Stimulated activated CD4-positive, alpha-beta T cell treated with anti-CD3 and anti-CD28 coated beads, TNF-alpha, amount 100 ng/mL, for 24 hours (primary cell): ENCODE results near the gene TM4SF4.

ENCODE experiments used
- DNase-seq, 3 experiments: peaks; one replicate each; pipeline ENCODE4 v3.0.0-alpha.2; 2020; ENCODE audit warnings: low read depth in 3 of 3

The TM4SF4 gene

GRCh38 chr3:149481491-149481890, 7.0 kb downstream of the TM4SF4 start:
- no peak for DNase-seq

GRCh38 chr3:149486726-149487125, 12.2 kb downstream of the TM4SF4 start:
- no peak for DNase-seq

DNA sequence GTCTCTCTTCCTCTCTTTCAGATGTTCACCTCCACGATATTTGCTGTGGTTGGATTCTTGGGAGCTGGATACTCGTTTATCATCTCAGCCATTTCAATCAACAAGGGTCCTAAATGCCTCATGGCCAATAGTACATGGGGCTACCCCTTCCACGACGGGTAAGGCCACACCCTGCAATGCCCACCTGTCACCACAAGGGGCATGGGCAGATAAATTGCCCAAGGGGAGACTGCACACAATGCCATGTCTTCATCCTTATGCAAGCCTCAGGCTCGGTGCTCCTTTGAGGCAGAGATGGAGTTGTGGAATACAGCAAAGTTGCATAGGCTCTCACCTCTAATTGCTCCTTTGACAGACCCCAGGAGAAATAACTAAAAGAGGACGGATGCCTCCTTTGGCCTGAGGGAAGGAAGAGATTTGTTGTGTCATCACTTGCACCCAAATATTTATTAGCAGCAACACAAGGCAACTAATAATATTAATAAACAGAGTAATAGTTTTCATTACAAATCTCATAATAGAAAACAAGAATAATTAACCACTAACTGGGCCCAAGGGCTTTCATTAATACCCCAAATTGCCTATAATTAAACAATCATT, 13.2 kb downstream of the TM4SF4 start:
- peak in 1 of 3 experiments; percentile 33 for DNase-seq

GRCh38 chr3:149489060-149489690, 14.7 kb downstream of the TM4SF4 start:
- no peak for DNase-seq

DNA sequence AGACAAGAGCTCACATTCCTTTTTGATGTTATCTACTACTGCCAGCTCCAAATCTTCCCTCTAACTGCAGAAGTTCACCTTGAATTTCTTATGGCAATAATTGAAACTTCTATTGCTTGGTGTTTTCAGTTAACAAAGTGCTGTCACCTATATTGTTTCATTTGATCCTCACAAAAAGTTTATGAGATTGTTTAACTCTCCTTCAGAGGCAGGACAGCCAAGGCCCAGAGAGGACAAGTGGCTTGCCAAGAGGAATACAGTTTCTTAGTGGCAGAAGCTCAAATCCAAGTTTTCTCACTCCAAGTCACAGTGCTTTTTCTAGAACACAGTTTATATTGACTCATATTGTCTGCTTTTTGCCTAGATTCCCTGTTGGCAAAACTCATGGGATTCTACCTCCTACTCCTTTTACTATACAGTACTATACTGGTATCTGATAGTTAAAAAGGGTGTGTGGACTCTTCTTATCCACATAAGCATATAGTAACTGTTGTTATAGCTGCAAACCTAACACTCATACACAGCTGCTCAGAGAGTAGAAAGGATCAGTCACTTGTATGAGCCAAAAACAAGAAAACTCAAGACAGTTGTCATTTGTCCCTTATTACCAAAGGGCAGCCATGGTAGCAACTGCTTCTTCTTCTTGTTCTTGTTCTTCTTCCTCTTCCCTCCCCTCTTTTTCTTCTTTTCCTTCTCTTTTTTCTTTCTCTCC, 15.9 kb downstream of the TM4SF4 start:
- no peak for DNase-seq

DNA sequence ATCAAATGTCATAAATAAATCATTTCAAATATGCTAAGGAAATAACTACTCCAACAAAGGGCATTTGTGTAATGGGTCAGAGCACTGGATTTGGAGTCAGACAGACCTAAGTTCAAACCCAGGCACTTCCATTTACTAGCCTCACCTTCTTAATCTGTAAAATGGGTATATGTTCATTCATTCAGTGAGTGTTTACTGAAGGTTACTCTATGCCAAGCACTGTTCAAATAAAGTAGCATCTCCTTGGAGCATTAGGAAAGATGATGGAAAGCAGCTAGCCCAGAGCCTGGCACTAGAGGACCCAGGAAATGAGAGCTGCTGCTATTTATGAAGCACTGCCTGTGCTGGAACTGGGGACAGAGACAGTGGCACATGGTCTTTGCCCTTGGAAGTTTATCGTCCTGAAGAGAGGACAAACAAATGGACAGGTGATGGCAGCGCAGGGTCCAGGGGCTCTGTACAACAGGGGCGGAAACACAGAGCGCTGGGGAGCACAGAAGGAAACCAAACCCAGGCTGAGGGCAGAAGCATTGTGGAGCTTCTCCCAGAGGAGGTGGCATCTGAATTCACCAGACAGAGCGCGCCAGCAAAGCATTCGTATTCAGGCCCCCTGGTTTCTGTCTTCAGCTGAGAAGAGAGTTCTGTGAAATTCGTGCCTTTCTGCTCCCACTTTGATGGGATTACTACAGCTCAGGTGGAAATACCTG, 19.0 kb downstream of the TM4SF4 start:
- DNase-seq: no peak

DNA sequence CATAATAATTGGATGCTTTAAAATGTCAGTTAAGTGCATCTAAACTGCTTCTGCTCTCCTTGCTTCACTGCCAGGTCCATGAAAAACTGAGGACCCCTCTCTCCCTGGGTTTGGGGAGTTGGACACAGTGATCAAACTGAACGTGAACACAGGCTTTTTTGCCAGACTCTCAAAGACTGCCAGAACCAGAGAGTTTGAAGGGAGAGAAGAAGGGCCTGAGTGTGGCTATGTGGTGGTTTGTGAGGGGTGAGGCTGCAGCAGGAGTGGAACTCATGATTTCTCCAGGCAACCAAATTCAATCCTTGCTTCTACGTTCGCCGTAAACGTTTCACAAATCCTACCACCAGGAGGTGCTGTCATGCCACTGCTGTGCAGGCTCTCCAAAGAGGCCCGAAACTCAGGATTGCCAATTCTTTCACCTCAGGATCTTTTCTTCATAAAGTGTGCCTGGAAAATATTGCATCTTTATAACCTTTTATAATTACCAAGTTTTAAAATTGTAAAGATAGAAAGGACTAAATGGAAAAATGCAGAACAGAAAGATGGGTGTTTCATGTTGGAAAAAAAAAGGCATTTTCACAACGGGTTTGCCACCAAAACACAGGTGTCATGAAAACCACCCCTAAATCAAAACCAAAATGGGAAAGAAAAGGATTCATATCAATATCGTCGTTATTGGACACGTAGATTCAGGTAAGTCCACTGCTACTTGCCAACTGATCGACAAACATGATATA, 19.7 kb downstream of the TM4SF4 start:
- DNase-seq: peak in 1 of 3 experiments; percentile 39

GRCh38 chr3:149494759-149495580, 20.5 kb downstream of the TM4SF4 start:
- no peak for DNase-seq

DNA sequence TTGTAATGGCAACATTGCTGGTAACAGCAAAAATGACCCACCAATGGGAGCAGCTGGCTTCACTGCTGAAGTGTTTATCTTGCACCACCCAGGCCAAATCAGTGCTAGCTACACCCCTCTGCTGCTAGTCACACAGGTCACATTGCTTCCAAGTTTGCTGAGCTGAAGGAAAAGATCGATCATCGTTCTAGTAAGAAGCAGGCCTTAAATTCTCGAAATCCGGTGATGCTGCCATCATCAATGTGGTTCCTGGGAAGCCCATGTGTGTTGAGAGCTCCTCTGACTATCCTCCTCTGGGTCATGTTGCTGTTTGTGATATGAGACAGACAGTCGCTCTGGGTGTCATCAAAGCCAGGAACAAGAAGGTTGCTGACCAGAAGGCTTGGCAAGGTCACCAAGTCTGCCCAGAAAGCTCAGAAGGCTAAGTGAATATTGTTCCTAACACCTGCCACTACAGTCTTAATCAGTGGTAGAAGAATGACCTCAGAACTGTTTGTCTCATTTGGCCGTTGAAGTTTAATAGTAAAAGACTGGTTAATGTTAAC, 21.2 kb downstream of the TM4SF4 start:
- no peak for DNase-seq

- DNase-seq: no peak
These were observed 22.4 kb downstream of the TM4SF4 start for GRCh38 chr3:149496891-149497290.

GRCh38 chr3:149497966-149498670, 23.6 kb downstream of the TM4SF4 start:
- no peak for DNase-seq

GRCh38 chr3:149501524-149501923, 27.0 kb downstream of the TM4SF4 start:
- no peak for DNase-seq

GRCh38 chr3:149502438-149502837, 27.9 kb downstream of the TM4SF4 start:
- no peak for DNase-seq

GRCh38 chr3:149506540-149506939, 32.0 kb downstream of the TM4SF4 start:
- DNase-seq: no peak

- DNase-seq: no peak
These were observed 32.5 kb downstream of the TM4SF4 start for GRCh38 chr3:149506965-149507364.

GRCh38 chr3:149507491-149508324, 33.2 kb downstream of the TM4SF4 start:
- no peak for DNase-seq

GRCh38 chr3:149509526-149509925, 35.0 kb downstream of the TM4SF4 start:
- DNase-seq: no peak

DNA sequence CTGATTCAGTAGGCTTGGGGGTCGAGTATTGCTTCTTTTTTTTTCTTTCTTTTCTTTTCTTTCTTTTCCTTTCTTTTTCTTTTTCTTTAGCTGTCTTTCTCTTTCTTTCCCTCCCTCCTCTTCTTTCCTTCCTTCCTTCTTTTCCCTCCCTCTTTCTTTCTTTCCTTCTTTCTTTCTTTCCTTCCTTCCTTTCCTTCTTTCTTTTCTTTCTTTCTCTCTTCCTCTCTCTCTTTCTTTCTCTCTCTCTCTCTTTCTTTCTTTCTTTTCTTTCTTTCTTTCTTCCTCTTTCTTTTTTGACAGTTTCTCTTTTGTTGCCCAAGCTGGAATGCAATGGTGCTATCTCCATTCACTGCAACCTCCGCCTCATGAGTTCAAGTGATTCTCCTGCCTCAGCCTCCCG, 36.0 kb downstream of the TM4SF4 start:
- DNase-seq: no peak

DNA sequence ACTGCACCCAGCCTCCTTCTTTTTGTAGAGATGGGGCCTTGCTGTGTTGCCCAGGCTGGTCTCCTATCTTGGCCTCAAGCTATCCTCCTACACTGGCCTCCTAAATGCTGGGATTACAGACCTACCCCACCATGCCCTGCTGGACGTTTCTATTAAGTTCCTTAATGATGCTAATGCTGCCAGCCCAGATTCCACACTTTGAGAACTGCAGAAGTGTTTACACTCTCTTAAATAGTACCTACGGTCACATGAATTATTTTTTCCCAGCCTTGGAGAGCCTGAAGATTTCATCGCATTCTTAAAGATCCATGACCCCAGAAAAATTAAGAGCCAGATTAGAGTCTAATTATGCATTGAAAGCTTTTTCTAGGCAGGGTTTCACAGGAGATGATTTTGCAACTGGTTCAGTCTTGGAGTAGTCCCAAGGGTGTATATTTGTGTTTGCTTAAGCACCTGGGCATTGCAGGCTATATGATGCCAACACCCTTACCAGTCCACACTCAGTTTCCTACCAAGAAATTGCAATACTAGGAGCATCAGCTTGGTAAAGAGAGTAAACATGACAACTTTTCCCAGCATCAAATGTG, 36.6 kb downstream of the TM4SF4 start:
- no peak for DNase-seq
